GM23338 (cell line): Measurements from ENCODE around the gene RAD51B.

ENCODE experiments used
- CREB1 ChIP-seq: fragments of 250-450 bp; sonication (Bioruptor Pico); IDR thresholded peaks from 2 replicates; pipeline ENCODE4 v1.5.0; 2020; ENCODE audit warnings: low read depth, mild to moderate bottlenecking, moderate library complexity
- CTCF ChIP-seq, 2 experiments: fragments of 200-600 bp in 1 of 2; sonication (generic) in 1 of 2; conservative IDR thresholded peaks; 2 replicates each; pipeline versions ENCODE4 v1.5.1 to v1.6.1; 2016 to 2017; ENCODE audit warnings: antibody characterized with exemption in 2 of 2, low read depth in 2 of 2, mild to moderate bottlenecking in 2 of 2, moderate library complexity in 1 of 2
- ETS1 ChIP-seq: IDR thresholded peaks from 2 replicates; pipeline ENCODE4 v1.6.1; 2016; ENCODE audit warnings: antibody characterized with exemption
- EZH2 ChIP-seq: fragments of 200-600 bp; sonication (generic); IDR thresholded peaks from one replicate; pipeline ENCODE4 v1.8.0; 2017; ENCODE audit warnings: antibody characterized with exemption, mild to moderate bottlenecking, low read depth; ENCODE audit not compliant: unreplicated experiment
- EZH2phosphoT487 ChIP-seq: fragments of 200-600 bp; sonication (generic); IDR thresholded peaks from one replicate; pipeline ENCODE4 v1.8.1; 2018; ENCODE audit warnings: antibody characterized with exemption; ENCODE audit not compliant: unreplicated experiment
- JUNB ChIP-seq: IDR thresholded peaks from one replicate; pipeline ENCODE4 v1.6.1; 2016; ENCODE audit warnings: antibody characterized with exemption; ENCODE audit not compliant: unreplicated experiment
- NANOG ChIP-seq: IDR thresholded peaks from 2 replicates; pipeline ENCODE4 v1.6.1; 2016; ENCODE audit warnings: antibody characterized with exemption, borderline replicate concordance
- POLR2AphosphoS5 ChIP-seq: IDR thresholded peaks from 2 replicates; pipeline ENCODE4 v1.6.1; 2016; ENCODE audit warnings: antibody characterized with exemption, low read depth
- REST ChIP-seq: IDR thresholded peaks from one replicate; pipeline ENCODE4 v1.6.1; 2018; ENCODE audit warnings: antibody characterized with exemption; ENCODE audit not compliant: unreplicated experiment
- STAT1 ChIP-seq: IDR thresholded peaks from one replicate; pipeline ENCODE4 v1.6.1; 2016; ENCODE audit warnings: antibody characterized with exemption; ENCODE audit not compliant: unreplicated experiment
- ZNF114 ChIP-seq: fragments of 250-450 bp; sonication (Bioruptor Pico); IDR thresholded peaks from 2 replicates; pipeline ENCODE4 v1.5.0; 2020; ENCODE audit warnings: mild to moderate bottlenecking, moderate library complexity
- ZNF331 ChIP-seq: fragments of 250-450 bp; sonication (Bioruptor Pico); IDR thresholded peaks from 2 replicates; pipeline ENCODE4 v1.5.0; 2020; ENCODE audit warnings: low read depth, mild to moderate bottlenecking, moderate library complexity
- ZNF462 ChIP-seq: fragments of 250-450 bp; sonication (Bioruptor Pico); IDR thresholded peaks from 2 replicates; pipeline ENCODE4 v1.5.0; 2020; ENCODE audit warnings: mild to moderate bottlenecking, moderate library complexity

- TF ChIP-seq EZH2 (no peak), POLR2AphosphoS5 (no peak), CTCF (conservative IDR thresholded peaks at IDR 0.05; ENCODE audit: low read depth in 2 of 2) (no peak), REST (no peak), JUNB (no peak), ZNF114 (CRISPR knock-in tag) (no peak), CREB1 (CRISPR knock-in tag) (no peak), ZNF331 (CRISPR knock-in tag) (no peak), NANOG (no peak), ZNF462 (CRISPR knock-in tag) (no peak), EZH2phosphoT487 (no peak), ETS1 (no peak), STAT1 (no peak)
Measured at GRCh38 chr14:68412505-68413465, 593.2 kb downstream of the RAD51B start.
